Lung (tissue), 4 donors: Measurements from ENCODE around the gene FLACC1. TPM values are rescaled to one million over a fixed set of nuclear protein-coding genes. Genes with fewer than 3 reads are reported as not detected.

Experiments
- polyA plus RNA-seq, 2 donors: library from polyadenylated mRNA; stranded (reverse); fragments of 200-250 nt; gene quantifications; one replicate each; pipeline ENCODE4 v1.2.1, GENCODE V29; 2013
- total RNA-seq, 2 donors: library from RNA; depleted of rRNA in 1 of 2; stranded (reverse); fragments of >200 nt in 1 of 2; gene quantifications; one replicate each; pipeline ENCODE4 v1.2.1, GENCODE V29; 2014 to 2021
- donor health status: Bipolar disorder and iron deficiency.
- donor health status: healthy.
- donor health status: DM: yes; HTN: yes; CAD: no.

The FLACC1 gene
- total and polyA plus RNA-seq, 4 donors: 1.0 to 8.6 (median 4.9) TPM

Other genes starting within 250 kb of the FLACC1 start
- 100 to 1,000 TPM; 294 to 345 TPM for gene CFLAR, start 241.2 kb downstream of the FLACC1 start, total RNA-seq
- gene CFLAR, start 241.2 kb downstream of the FLACC1 start, polyA plus RNA-seq: 100 to 1,000 TPM; 101 to 182 TPM
- gene CASP10, start 174.2 kb downstream of the FLACC1 start, total RNA-seq: 10 to 100 TPM; 24.3 to 74.4 TPM
- 1 to 10 TPM; 8.9 to 9.1 TPM for gene CASP10, start 174.2 kb downstream of the FLACC1 start, polyA plus RNA-seq
- 10 to 100 TPM; 23.4 to 32.3 TPM for gene CASP8, start 96.8 kb downstream of the FLACC1 start, total RNA-seq
- 10 to 100 TPM; 18.2 to 23.6 TPM for gene CASP8, start 96.8 kb downstream of the FLACC1 start, polyA plus RNA-seq
- 10 to 100 TPM; 44.3 to 62.7 TPM for gene TRAK2, start 94.1 kb upstream of the FLACC1 start, total RNA-seq
- 10 to 100 TPM; 13.1 to 14.0 TPM for gene TRAK2, start 94.1 kb upstream of the FLACC1 start, polyA plus RNA-seq
- 10 to 100 TPM; 13.9 to 58.6 TPM for gene STRADB, start 94.4 kb upstream of the FLACC1 start, total RNA-seq
- 10 to 100 TPM; 10.3 to 19.7 TPM for gene STRADB, start 94.4 kb upstream of the FLACC1 start, polyA plus RNA-seq